ENCODE measurements around the gene MFN2.

DNA sequence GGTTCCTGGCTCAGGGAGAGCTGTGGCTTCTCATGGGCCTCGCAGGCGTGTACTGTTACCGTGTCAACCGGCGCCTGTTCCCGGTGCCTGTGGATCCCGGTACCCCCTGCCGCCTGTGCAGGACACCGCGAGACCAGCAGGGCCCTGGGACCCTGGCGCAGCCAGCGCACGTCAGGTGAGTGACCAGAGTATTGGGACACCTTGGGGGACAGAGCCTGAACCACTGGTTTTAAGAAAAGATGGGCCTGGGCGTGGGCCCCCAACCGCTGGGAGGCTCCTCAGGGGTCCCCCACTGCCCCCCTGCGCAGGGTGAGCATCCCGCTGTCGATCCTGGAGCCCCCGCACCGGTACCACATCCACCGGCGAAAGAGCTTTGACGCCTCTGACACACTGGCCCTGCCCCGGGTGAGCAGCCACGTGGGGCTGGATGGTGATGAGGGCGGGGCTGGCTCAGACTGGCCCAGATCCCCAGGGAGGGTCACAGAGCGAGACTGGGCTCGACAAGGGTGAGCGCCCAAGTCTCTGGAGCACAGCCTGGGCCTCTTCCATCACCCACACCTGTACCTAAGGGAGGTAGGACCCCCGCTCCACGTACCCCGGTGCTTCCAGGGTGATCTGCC lies 49.6 kb downstream of the MFN2 start:
- TF ChIP-seq, protein P1, sequence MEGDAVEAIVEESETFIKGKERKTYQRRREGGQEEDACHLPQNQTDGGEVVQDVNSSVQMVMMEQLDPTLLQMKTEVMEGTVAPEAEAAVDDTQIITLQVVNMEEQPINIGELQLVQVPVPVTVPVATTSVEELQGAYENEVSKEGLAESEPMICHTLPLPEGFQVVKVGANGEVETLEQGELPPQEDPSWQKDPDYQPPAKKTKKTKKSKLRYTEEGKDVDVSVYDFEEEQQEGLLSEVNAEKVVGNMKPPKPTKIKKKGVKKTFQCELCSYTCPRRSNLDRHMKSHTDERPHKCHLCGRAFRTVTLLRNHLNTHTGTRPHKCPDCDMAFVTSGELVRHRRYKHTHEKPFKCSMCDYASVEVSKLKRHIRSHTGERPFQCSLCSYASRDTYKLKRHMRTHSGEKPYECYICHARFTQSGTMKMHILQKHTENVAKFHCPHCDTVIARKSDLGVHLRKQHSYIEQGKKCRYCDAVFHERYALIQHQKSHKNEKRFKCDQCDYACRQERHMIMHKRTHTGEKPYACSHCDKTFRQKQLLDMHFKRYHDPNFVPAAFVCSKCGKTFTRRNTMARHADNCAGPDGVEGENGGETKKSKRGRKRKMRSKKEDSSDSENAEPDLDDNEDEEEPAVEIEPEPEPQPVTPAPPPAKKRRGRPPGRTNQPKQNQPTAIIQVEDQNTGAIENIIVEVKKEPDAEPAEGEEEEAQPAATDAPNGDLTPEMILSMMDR (IDR thresholded peaks at IDR 0.05) = no peak
- TF ChIP-seq POLR2A (IDR thresholded peaks at IDR 0.05) = no peak
